K562 (cell line): Measurements from ENCODE around the gene NEIL1. TPM values are rescaled to one million over a fixed set of nuclear protein-coding genes. Genes with fewer than 3 reads are reported as not detected.

Experiments
- CBX2 ChIP-seq: fragments of 200-600 bp; sonication (generic); IDR thresholded peaks from one replicate; pipeline ENCODE4 v1.6.1; 2012; ENCODE audit warnings: mild to moderate bottlenecking, low read length, inconsistent platforms; ENCODE audit not compliant: insufficient read depth, poor library complexity, severe bottlenecking
- COPS2 ChIP-seq: fragments of 450-650 bp; conservative IDR thresholded peaks from 2 replicates; pipeline ENCODE4 v1.6.1; 2016; ENCODE audit warnings: mild to moderate bottlenecking, moderate library complexity
- CTBP1 ChIP-seq: fragments of 450-650 bp; IDR thresholded peaks from 2 replicates; pipeline ENCODE4 v1.6.1; 2016; ENCODE audit warnings: borderline replicate concordance
- HDAC1 ChIP-seq, 2 experiments: fragments of 450-650 bp; IDR thresholded peaks; 2 replicates each; pipeline ENCODE4 v1.6.1; 2016 to 2017; ENCODE audit warnings: inconsistent platforms in 1 of 2, mild to moderate bottlenecking in 1 of 2, moderate library complexity in 1 of 2
- KDM1A ChIP-seq, 2 experiments: fragments of 450-650 bp; IDR thresholded peaks; 2 replicates each; pipeline ENCODE4 v1.6.1; 2016; ENCODE audit warnings: mild to moderate bottlenecking in 2 of 2
- MCM3 ChIP-seq: fragments of 450-650 bp; IDR thresholded peaks from 2 replicates; pipeline ENCODE4 v1.6.1; 2016
- NEUROD1 ChIP-seq: fragments of 150-350 bp; IDR thresholded peaks from 2 replicates; pipeline ENCODE4 v1.6.1; 2014; ENCODE audit warnings: borderline replicate concordance, low read length, low read depth; ENCODE audit not compliant: partially characterized antibody
- RBM22 ChIP-seq: fragments of 200-400 bp; formaldehyde crosslinking; IDR thresholded peaks from 2 replicates; pipeline ENCODE4 v1.6.1; 2018; ENCODE audit warnings: low read length, low read depth; ENCODE audit not compliant: poor library complexity, severe bottlenecking
- SMAD2 ChIP-seq: fragments of 150-350 bp; IDR thresholded peaks from 2 replicates; pipeline ENCODE4 v1.6.1; 2014; ENCODE audit warnings: low read depth, mild to moderate bottlenecking, low read length
- SMAD4 ChIP-seq: fragments of 250-450 bp; sonication (Bioruptor Pico); conservative IDR thresholded peaks from 2 replicates; pipeline ENCODE4 v1.8.0; 2021; ENCODE audit warnings: inconsistent platforms, mild to moderate bottlenecking, moderate library complexity
- THRAP3 ChIP-seq: fragments of 450-650 bp; IDR thresholded peaks from 2 replicates; pipeline ENCODE4 v1.6.1; 2016; ENCODE audit warnings: mild to moderate bottlenecking, inconsistent platforms, borderline replicate concordance
- TRIM28 ChIP-seq: fragments of 450-650 bp; IDR thresholded peaks from 2 replicates; pipeline ENCODE4 v1.6.1; 2017
- U2AF2 ChIP-seq: fragments of 200-400 bp; formaldehyde crosslinking; optimal IDR thresholded peaks from 2 replicates; pipeline ENCODE3; 2017; ENCODE audit warnings: low read depth, mild to moderate bottlenecking, low read length
- ZEB2 ChIP-seq: fragments of 450-650 bp; IDR thresholded peaks from 2 replicates; pipeline ENCODE4 v1.6.1; 2016
- ZNF134 ChIP-seq: fragments of 250-450 bp; sonication (Bioruptor Pico); conservative IDR thresholded peaks from 2 replicates; pipeline ENCODE4 v1.4.0; 2020
- ZNF282 ChIP-seq: sonication (generic); formaldehyde crosslinking; IDR thresholded peaks from 2 replicates; pipeline ENCODE4 v1.8.1; 2023; ENCODE audit warnings: missing genetic modification reagents
- ZNF583 ChIP-seq: fragments of 250-450 bp; sonication (Bioruptor Pico); IDR thresholded peaks from 2 replicates; pipeline ENCODE4 v1.4.0; 2020
- polyA plus RNA-seq, 8 experiments: library from polyadenylated mRNA; depleted of rRNA in 4 of 8; stranded (reverse) in 5 of 8; unstranded in 3 of 8; fragments of >200 nt; fragmentation: Nextera tagmentation in 2 of 8; fragmentation: Illumina TruSeq in 1 of 8; extraction: Ambion mirVana in 2 of 8; extraction: Trizol in 1 of 8; gene quantifications; 2 replicates each; pipeline versions ENCODE4 v1.2.1 to v1.2.3, GENCODE V29; 2011 to 2014; ENCODE audit warnings: inconsistent platforms in 1 of 8, missing spikeins in 1 of 8
- total RNA-seq, 7 experiments: library from RNA; depleted of rRNA in 6 of 7; stranded (reverse); fragments of >200 nt in 6 of 7; fragmentation: Illumina TruSeq in 2 of 7; extraction: Trizol in 2 of 7; gene quantifications; 2 replicates each; pipeline versions ENCODE4 v1.2.1 to v1.2.3, GENCODE V29; 2011 to 2021; ENCODE audit warnings: low replicate concordance in 1 of 7
- TF ChIP-seq, protein P1 (sequence below): fragments of 250-450 bp; sonication (Bioruptor Pico); IDR thresholded peaks from 2 replicates; pipeline ENCODE4 v1.9.0; 2021; ENCODE audit warnings: mild to moderate bottlenecking, inconsistent platforms
- TF ChIP-seq, protein P2 (sequence below): fragments of 250-450 bp; sonication (Bioruptor Pico); IDR thresholded peaks from 2 replicates; pipeline ENCODE4 v1.4.0; 2020; ENCODE audit warnings: mild to moderate bottlenecking, moderate library complexity, borderline replicate concordance
- TF ChIP-seq, protein P3 (sequence below): fragments of 450-650 bp; formaldehyde crosslinking; conservative IDR thresholded peaks from 2 replicates; pipeline ENCODE4 v1.4.0; 2022; ENCODE audit warnings: mild to moderate bottlenecking, missing genetic modification characterization
- TF ChIP-seq, protein P4 (sequence below): IDR thresholded peaks from 2 replicates; pipeline ENCODE4 v1.6.1; 2012; ENCODE audit warnings: low read depth, low read length, improper control_type of control experiment, borderline replicate concordance
- TF ChIP-seq, protein P5 (sequence below): fragments of 450-650 bp; conservative IDR thresholded peaks from 2 replicates; pipeline ENCODE4 v1.6.1; 2016; ENCODE audit warnings: missing genetic modification characterization, low read depth, mild to moderate bottlenecking, missing compliant biosample characterization, moderate library complexity

NEIL1 gene
- total and polyA plus RNA-seq, 9 of the 15 experiments (the other 6 are each of a cell fraction or from before 2014, with no cell fraction given) = 0.14 to 4.3 (median 2.4) TPM

DNA sequence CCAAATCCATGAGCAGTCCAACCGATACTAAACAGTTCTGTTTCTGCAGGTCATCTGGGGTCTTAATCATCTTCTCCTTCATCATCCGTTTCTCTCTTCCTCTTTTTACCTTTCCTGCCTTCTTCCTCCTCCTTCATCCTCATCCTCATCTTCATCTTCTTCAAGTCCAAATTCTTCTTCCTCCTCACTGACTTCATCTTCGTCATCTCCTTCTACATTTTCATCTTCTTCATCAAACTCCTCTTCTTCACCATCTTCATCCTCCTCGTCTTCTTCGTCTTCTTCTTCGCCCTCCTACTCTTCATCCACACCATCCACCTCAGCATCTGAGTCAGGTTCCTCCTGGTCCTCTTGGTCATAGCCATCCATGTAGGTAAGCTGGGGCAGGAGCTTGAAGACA lies 25.1 kb upstream of the NEIL1 start (continued):
- TF ChIP-seq, protein P1, sequence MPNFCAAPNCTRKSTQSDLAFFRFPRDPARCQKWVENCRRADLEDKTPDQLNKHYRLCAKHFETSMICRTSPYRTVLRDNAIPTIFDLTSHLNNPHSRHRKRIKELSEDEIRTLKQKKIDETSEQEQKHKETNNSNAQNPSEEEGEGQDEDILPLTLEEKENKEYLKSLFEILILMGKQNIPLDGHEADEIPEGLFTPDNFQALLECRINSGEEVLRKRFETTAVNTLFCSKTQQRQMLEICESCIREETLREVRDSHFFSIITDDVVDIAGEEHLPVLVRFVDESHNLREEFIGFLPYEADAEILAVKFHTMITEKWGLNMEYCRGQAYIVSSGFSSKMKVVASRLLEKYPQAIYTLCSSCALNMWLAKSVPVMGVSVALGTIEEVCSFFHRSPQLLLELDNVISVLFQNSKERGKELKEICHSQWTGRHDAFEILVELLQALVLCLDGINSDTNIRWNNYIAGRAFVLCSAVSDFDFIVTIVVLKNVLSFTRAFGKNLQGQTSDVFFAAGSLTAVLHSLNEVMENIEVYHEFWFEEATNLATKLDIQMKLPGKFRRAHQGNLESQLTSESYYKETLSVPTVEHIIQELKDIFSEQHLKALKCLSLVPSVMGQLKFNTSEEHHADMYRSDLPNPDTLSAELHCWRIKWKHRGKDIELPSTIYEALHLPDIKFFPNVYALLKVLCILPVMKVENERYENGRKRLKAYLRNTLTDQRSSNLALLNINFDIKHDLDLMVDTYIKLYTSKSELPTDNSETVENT = no peak
- TF ChIP-seq SMAD4 (no peak), CTBP1 (0 out of 2 replicates have a peak, but pooled peaks have one; percentile 19), NEUROD1 (no peak), ZNF134 (no peak), MCM3 (no peak), ZNF583 (no peak), U2AF2 (no peak), THRAP3 (no peak), KDM1A (IDR thresholded peaks at IDR 0.05) (no peak), ZEB2 (no peak), HDAC1 (IDR thresholded peaks at IDR 0.05) (peak in 1 of 2 experiments; percentile 38; a peak in 1 of 4 replicates), COPS2 (no peak), ZNF282 (no peak), SMAD2 (no peak), RBM22 (no peak), TRIM28 (no peak), CBX2 (no peak)
- TF ChIP-seq, protein P2, sequence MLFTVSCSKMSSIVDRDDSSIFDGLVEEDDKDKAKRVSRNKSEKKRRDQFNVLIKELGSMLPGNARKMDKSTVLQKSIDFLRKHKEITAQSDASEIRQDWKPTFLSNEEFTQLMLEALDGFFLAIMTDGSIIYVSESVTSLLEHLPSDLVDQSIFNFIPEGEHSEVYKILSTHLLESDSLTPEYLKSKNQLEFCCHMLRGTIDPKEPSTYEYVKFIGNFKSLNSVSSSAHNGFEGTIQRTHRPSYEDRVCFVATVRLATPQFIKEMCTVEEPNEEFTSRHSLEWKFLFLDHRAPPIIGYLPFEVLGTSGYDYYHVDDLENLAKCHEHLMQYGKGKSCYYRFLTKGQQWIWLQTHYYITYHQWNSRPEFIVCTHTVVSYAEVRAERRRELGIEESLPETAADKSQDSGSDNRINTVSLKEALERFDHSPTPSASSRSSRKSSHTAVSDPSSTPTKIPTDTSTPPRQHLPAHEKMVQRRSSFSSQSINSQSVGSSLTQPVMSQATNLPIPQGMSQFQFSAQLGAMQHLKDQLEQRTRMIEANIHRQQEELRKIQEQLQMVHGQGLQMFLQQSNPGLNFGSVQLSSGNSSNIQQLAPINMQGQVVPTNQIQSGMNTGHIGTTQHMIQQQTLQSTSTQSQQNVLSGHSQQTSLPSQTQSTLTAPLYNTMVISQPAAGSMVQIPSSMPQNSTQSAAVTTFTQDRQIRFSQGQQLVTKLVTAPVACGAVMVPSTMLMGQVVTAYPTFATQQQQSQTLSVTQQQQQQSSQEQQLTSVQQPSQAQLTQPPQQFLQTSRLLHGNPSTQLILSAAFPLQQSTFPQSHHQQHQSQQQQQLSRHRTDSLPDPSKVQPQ (CRISPR knock-in tag) = no peak
- TF ChIP-seq, protein P3, sequence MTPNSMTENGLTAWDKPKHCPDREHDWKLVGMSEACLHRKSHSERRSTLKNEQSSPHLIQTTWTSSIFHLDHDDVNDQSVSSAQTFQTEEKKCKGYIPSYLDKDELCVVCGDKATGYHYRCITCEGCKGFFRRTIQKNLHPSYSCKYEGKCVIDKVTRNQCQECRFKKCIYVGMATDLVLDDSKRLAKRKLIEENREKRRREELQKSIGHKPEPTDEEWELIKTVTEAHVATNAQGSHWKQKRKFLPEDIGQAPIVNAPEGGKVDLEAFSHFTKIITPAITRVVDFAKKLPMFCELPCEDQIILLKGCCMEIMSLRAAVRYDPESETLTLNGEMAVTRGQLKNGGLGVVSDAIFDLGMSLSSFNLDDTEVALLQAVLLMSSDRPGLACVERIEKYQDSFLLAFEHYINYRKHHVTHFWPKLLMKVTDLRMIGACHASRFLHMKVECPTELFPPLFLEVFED (CRISPR knock-in tag) = 0 out of 2 replicates have a peak, but pooled peaks have one; percentile 44
- TF ChIP-seq, protein P4, sequence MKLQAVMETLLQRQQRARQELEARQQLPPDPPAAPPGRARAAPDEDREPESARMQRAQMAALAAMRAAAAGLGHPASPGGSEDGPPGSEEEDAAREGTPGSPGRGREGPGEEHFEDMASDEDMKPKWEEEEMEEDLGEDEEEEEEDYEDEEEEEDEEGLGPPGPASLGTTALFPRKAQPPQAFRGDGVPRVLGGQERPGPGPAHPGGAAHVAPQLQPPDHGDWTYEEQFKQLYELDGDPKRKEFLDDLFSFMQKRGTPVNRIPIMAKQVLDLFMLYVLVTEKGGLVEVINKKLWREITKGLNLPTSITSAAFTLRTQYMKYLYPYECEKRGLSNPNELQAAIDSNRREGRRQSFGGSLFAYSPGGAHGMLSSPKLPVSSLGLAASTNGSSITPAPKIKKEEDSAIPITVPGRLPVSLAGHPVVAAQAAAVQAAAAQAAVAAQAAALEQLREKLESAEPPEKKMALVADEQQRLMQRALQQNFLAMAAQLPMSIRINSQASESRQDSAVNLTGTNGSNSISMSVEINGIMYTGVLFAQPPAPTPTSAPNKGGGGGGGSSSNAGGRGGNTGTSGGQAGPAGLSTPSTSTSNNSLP = no peak
- TF ChIP-seq, protein P5, sequence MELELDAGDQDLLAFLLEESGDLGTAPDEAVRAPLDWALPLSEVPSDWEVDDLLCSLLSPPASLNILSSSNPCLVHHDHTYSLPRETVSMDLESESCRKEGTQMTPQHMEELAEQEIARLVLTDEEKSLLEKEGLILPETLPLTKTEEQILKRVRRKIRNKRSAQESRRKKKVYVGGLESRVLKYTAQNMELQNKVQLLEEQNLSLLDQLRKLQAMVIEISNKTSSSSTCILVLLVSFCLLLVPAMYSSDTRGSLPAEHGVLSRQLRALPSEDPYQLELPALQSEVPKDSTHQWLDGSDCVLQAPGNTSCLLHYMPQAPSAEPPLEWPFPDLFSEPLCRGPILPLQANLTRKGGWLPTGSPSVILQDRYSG (tag) = no peak
